Measurements from ENCODE around the gene BRINP2.
"Not testable (repeated sequence)": the region's sequence is repeated elsewhere in the genome, so short reads cannot be mapped to it uniquely, and the experiment has no call there.

Gene BRINP2

GRCh38 chr1:177306981-177307380 lies 136.2 kb downstream of the BRINP2 start:
- no peaks in the 10 kb centered on the region for H3K36me3 ChIP-seq (ENCODE audit: control insufficient read depth in 1 of 2, insufficient read depth in 2 of 2, low read length in 2 of 2)
- peaks cover 0 to 5% of the 10 kb centered on the region in 2 donors for H3K4me1 ChIP-seq (ENCODE audit: control insufficient read depth in 1 of 2, insufficient read depth in 2 of 2, low read length in 2 of 2)
- H3K9me3 ChIP-seq (ENCODE audit: control insufficient read depth in 1 of 2, low read length in 2 of 2), result no peaks in the 10 kb centered on the region
- H3K4me3 ChIP-seq (ENCODE audit: low read depth in 1 of 2, low read length in 2 of 2), result no peak overlapping the region
- H3K27ac ChIP-seq (ENCODE audit: low read length), result no peak overlapping the region
- no peaks in the 10 kb centered on the region for H3K27me3 ChIP-seq (ENCODE audit: low read depth, low read length)

- Histone ChIP-seq H3K36me3 (ENCODE audit: control insufficient read depth in 1 of 2, insufficient read depth in 2 of 2, low read length in 2 of 2) (no peaks in the 10 kb centered on the region), H3K9me3 (ENCODE audit: control insufficient read depth in 1 of 2, low read length in 2 of 2) (no peaks in the 10 kb centered on the region), H3K4me3 (ENCODE audit: low read depth in 1 of 2, low read length in 2 of 2) (no peak overlapping the region), H3K4me1 (ENCODE audit: control insufficient read depth in 1 of 2, insufficient read depth in 2 of 2, low read length in 2 of 2) (no peaks in the 10 kb centered on the region), H3K27ac (ENCODE audit: low read length) (no peak overlapping the region), H3K27me3 (ENCODE audit: low read depth, low read length) (no peaks in the 10 kb centered on the region)
Measured at GRCh38 chr1:177307771-177308170, 137.0 kb downstream of the BRINP2 start.

- Histone ChIP-seq H3K4me3 (ENCODE audit: low read depth in 1 of 2, low read length in 2 of 2) (no peak overlapping the region), H3K9me3 (ENCODE audit: control insufficient read depth in 1 of 2, low read length in 2 of 2) (no peaks in the 10 kb centered on the region), H3K27ac (ENCODE audit: low read length) (no peak overlapping the region), H3K27me3 (ENCODE audit: low read depth, low read length) (no peaks in the 10 kb centered on the region), H3K4me1 (ENCODE audit: control insufficient read depth in 1 of 2, insufficient read depth in 2 of 2, low read length in 2 of 2) (no peaks in the 10 kb centered on the region), H3K36me3 (ENCODE audit: control insufficient read depth in 1 of 2, insufficient read depth in 2 of 2, low read length in 2 of 2) (no peaks in the 10 kb centered on the region)
Measured at GRCh38 chr1:177309880-177310279, 139.1 kb downstream of the BRINP2 start.

GRCh38 chr1:177310326-177310725 lies 139.6 kb downstream of the BRINP2 start:
- no peaks in the 10 kb centered on the region for H3K4me1 ChIP-seq (ENCODE audit: control insufficient read depth in 1 of 2, insufficient read depth in 2 of 2, low read length in 2 of 2)
- H3K4me3 ChIP-seq (ENCODE audit: low read depth in 1 of 2, low read length in 2 of 2), result no peak overlapping the region
- H3K27ac ChIP-seq (ENCODE audit: low read length), result no peak overlapping the region
- H3K36me3 ChIP-seq (ENCODE audit: control insufficient read depth in 1 of 2, insufficient read depth in 2 of 2, low read length in 2 of 2), result no peaks in the 10 kb centered on the region
- H3K27me3 ChIP-seq (ENCODE audit: low read depth, low read length), result no peaks in the 10 kb centered on the region
- no peaks in the 10 kb centered on the region for H3K9me3 ChIP-seq (ENCODE audit: control insufficient read depth in 1 of 2, low read length in 2 of 2)

- H3K27ac ChIP-seq (ENCODE audit: low read length), result no peak overlapping the region
- no peaks in the 10 kb centered on the region for H3K9me3 ChIP-seq (ENCODE audit: control insufficient read depth in 1 of 2, low read length in 2 of 2)
- H3K4me1 ChIP-seq (ENCODE audit: control insufficient read depth in 1 of 2, insufficient read depth in 2 of 2, low read length in 2 of 2), result no peaks in the 10 kb centered on the region
- H3K36me3 ChIP-seq (ENCODE audit: control insufficient read depth in 1 of 2, insufficient read depth in 2 of 2, low read length in 2 of 2), result no peaks in the 10 kb centered on the region
- H3K27me3 ChIP-seq (ENCODE audit: low read depth, low read length), result no peaks in the 10 kb centered on the region
- no peak overlapping the region for H3K4me3 ChIP-seq (ENCODE audit: low read depth in 1 of 2, low read length in 2 of 2)
Measured at GRCh38 chr1:177311111-177311510, 140.4 kb downstream of the BRINP2 start.

- Histone ChIP-seq H3K4me3 (ENCODE audit: low read depth in 1 of 2, low read length in 2 of 2) (no peak overlapping the region), H3K27me3 (ENCODE audit: low read depth, low read length) (no peaks in the 10 kb centered on the region), H3K36me3 (ENCODE audit: control insufficient read depth in 1 of 2, insufficient read depth in 2 of 2, low read length in 2 of 2) (no peaks in the 10 kb centered on the region), H3K4me1 (ENCODE audit: control insufficient read depth in 1 of 2, insufficient read depth in 2 of 2, low read length in 2 of 2) (no peaks in the 10 kb centered on the region), H3K27ac (ENCODE audit: low read length) (no peak overlapping the region), H3K9me3 (ENCODE audit: control insufficient read depth in 1 of 2, low read length in 2 of 2) (no peaks in the 10 kb centered on the region)
Measured at GRCh38 chr1:177311586-177311985, 140.8 kb downstream of the BRINP2 start.

GRCh38 chr1:177315261-177315660 lies 144.5 kb downstream of the BRINP2 start:
- H3K9me3 ChIP-seq (ENCODE audit: control insufficient read depth in 1 of 2, low read length in 2 of 2), result peaks cover 0 to 4% of the 10 kb centered on the region in 2 donors
- no peak overlapping the region for H3K27ac ChIP-seq (ENCODE audit: low read length)
- H3K36me3 ChIP-seq (ENCODE audit: control insufficient read depth in 1 of 2, insufficient read depth in 2 of 2, low read length in 2 of 2), result no peaks in the 10 kb centered on the region
- H3K4me3 ChIP-seq (ENCODE audit: low read depth in 1 of 2, low read length in 2 of 2), result no peak overlapping the region
- no peaks in the 10 kb centered on the region for H3K27me3 ChIP-seq (ENCODE audit: low read depth, low read length)
- no peaks in the 10 kb centered on the region for H3K4me1 ChIP-seq (ENCODE audit: control insufficient read depth in 1 of 2, insufficient read depth in 2 of 2, low read length in 2 of 2)

GRCh38 chr1:177315761-177316160 lies 145.0 kb downstream of the BRINP2 start:
- H3K27ac ChIP-seq (ENCODE audit: low read length), result no peak overlapping the region
- H3K4me1 ChIP-seq (ENCODE audit: control insufficient read depth in 1 of 2, insufficient read depth in 2 of 2, low read length in 2 of 2), result no peaks in the 10 kb centered on the region
- no peaks in the 10 kb centered on the region for H3K27me3 ChIP-seq (ENCODE audit: low read depth, low read length)
- peaks cover 0 to 7% of the 10 kb centered on the region in 2 donors for H3K9me3 ChIP-seq (ENCODE audit: control insufficient read depth in 1 of 2, low read length in 2 of 2)
- no peaks in the 10 kb centered on the region for H3K36me3 ChIP-seq (ENCODE audit: control insufficient read depth in 1 of 2, insufficient read depth in 2 of 2, low read length in 2 of 2)
- H3K4me3 ChIP-seq (ENCODE audit: low read depth in 1 of 2, low read length in 2 of 2), result no peak overlapping the region

- not testable (repeated sequence) for H3K27me3 ChIP-seq (ENCODE audit: low read depth, low read length); H3K4me1 ChIP-seq (ENCODE audit: control insufficient read depth in 1 of 2, insufficient read depth in 2 of 2, low read length in 2 of 2); H3K9me3 ChIP-seq (ENCODE audit: control insufficient read depth in 1 of 2, low read length in 2 of 2); H3K36me3 ChIP-seq (ENCODE audit: control insufficient read depth in 1 of 2, insufficient read depth in 2 of 2, low read length in 2 of 2); H3K27ac ChIP-seq (ENCODE audit: low read length); H3K4me3 ChIP-seq (ENCODE audit: low read depth in 1 of 2, low read length in 2 of 2)
Measured at GRCh38 chr1:177321434-177321833, 150.7 kb downstream of the BRINP2 start.

GRCh38 chr1:177328251-177328650 lies 157.5 kb downstream of the BRINP2 start:
- H3K4me3 ChIP-seq (ENCODE audit: low read depth in 1 of 2, low read length in 2 of 2), result no peak overlapping the region
- no peaks in the 10 kb centered on the region for H3K36me3 ChIP-seq (ENCODE audit: control insufficient read depth in 1 of 2, insufficient read depth in 2 of 2, low read length in 2 of 2)
- no peaks in the 10 kb centered on the region for H3K9me3 ChIP-seq (ENCODE audit: control insufficient read depth in 1 of 2, low read length in 2 of 2)
- H3K27ac ChIP-seq (ENCODE audit: low read length), result no peak overlapping the region
- H3K27me3 ChIP-seq (ENCODE audit: low read depth, low read length), result no peaks in the 10 kb centered on the region
- H3K4me1 ChIP-seq (ENCODE audit: control insufficient read depth in 1 of 2, insufficient read depth in 2 of 2, low read length in 2 of 2), result no peaks in the 10 kb centered on the region

GRCh38 chr1:177329871-177330270 lies 159.1 kb downstream of the BRINP2 start:
- Histone ChIP-seq H3K4me1 (ENCODE audit: control insufficient read depth in 1 of 2, insufficient read depth in 2 of 2, low read length in 2 of 2) (no peaks in the 10 kb centered on the region), H3K36me3 (ENCODE audit: control insufficient read depth in 1 of 2, insufficient read depth in 2 of 2, low read length in 2 of 2) (no peaks in the 10 kb centered on the region), H3K9me3 (ENCODE audit: control insufficient read depth in 1 of 2, low read length in 2 of 2) (no peaks in the 10 kb centered on the region), H3K27ac (ENCODE audit: low read length) (no peak overlapping the region), H3K4me3 (ENCODE audit: low read depth in 1 of 2, low read length in 2 of 2) (no peak overlapping the region), H3K27me3 (ENCODE audit: low read depth, low read length) (no peaks in the 10 kb centered on the region)

All from muscle layer of duodenum (tissue), 2 donors.